ENCODE data around the gene EEF1G. TPM values are rescaled to one million over a fixed set of nuclear protein-coding genes. Genes with fewer than 3 reads are reported as not detected.

Gene EEF1G
- total and polyA plus RNA-seq, 7 donors: 1,344 to 2,108 (median 1,779) TPM

GRCh38 chr11:62543680-62544444 lies 29.8 kb downstream of the EEF1G start:
- Histone ChIP-seq H3K4me3 (peak overlapping the region; percentile 80 to 100 (median 95)), H3K27ac (peak overlapping the region; percentile 96 to 100 (median 98)), H3K27me3 (no peaks in the 10 kb centered on the region), H3K9me3 (no peaks in the 10 kb centered on the region), H3K4me1 (peaks cover 0 to 74% (median 56%) of the 10 kb centered on the region in 4 donors), H3K36me3 (no peaks in the 10 kb centered on the region)
- no peak for TF ChIP-seq POLR2A (IDR thresholded peaks at IDR 0.05)
- intact Hi-C loops (cut with DNase I): loop anchor here (2.0 kb wide), 3 partner anchors 37 to 149 kb away; no protein-coding TSS in a partner anchor
- 69 to 70% methylated on average over 22 of the region's 22 CpGs for WGBS, 2 donors
- peak; percentile 69 for DNase-seq

GRCh38 chr11:62542750-62543567 lies 30.7 kb downstream of the EEF1G start:
- Histone ChIP-seq H3K9me3 (no peaks in the 10 kb centered on the region), H3K27me3 (no peaks in the 10 kb centered on the region), H3K36me3 (no peaks in the 10 kb centered on the region), H3K27ac (peak overlapping the region; percentile 96 to 100 (median 98)), H3K4me3 (peak overlapping the region; percentile 80 to 100 (median 95)), H3K4me1 (peaks cover 0 to 74% (median 56%) of the 10 kb centered on the region in 4 donors)
- intact Hi-C loops (cut with DNase I): loop anchor here (1.0 to 2.0 kb wide), 2 partner anchors 119 to 148 kb away; no protein-coding TSS in a partner anchor
- DNase-seq: peak; percentile 94
- 12 to 15% methylated on average over 30 of the region's 30 CpGs for WGBS, 2 donors
- TF ChIP-seq POLR2A (IDR thresholded peaks at IDR 0.05): no peak
- TF ChIP-seq, protein P1, sequence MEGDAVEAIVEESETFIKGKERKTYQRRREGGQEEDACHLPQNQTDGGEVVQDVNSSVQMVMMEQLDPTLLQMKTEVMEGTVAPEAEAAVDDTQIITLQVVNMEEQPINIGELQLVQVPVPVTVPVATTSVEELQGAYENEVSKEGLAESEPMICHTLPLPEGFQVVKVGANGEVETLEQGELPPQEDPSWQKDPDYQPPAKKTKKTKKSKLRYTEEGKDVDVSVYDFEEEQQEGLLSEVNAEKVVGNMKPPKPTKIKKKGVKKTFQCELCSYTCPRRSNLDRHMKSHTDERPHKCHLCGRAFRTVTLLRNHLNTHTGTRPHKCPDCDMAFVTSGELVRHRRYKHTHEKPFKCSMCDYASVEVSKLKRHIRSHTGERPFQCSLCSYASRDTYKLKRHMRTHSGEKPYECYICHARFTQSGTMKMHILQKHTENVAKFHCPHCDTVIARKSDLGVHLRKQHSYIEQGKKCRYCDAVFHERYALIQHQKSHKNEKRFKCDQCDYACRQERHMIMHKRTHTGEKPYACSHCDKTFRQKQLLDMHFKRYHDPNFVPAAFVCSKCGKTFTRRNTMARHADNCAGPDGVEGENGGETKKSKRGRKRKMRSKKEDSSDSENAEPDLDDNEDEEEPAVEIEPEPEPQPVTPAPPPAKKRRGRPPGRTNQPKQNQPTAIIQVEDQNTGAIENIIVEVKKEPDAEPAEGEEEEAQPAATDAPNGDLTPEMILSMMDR (IDR thresholded peaks at IDR 0.05): peak; percentile 98 to 100 (median 99)
- TF ChIP-seq POLR2AphosphoS5 (IDR thresholded peaks at IDR 0.05): peak; percentile 22 to 61 (median 52)
- TF ChIP-seq EP300 (IDR thresholded peaks at IDR 0.05): no peak

DNA sequence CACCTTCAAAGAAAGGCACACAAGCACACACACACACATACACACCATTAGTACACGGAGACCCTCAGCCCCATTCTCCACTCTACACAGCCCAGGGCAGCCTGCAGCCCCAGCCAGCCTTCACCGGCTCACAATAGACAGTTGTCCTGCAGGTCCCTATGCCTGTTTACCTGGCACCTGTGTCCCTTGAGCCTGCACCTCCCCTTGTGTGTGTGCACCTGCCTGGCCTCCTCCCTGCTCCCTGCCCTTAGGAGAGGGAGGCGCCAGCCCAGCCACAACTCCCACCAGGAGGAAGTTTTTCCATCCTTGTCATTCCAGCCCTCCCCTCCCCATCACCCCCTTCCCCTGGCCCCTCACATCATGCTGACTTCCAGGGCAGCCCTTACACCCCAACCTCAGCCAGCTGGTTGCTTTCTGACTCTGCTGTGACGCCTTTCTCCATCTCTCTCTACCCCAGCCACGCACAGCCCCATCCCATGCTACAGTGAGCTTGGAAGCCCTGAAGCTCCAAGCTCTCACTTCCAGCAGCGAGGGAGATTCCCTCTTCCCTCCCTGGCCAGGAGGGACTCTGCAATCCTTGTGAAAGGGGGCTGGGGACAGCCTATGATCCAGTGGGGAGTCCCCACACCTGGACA lies 31.5 kb downstream of the EEF1G start:
- Histone ChIP-seq H3K36me3 (no peaks in the 10 kb centered on the region), H3K27ac (peak overlapping the region; percentile 96 to 100 (median 98)), H3K9me3 (no peaks in the 10 kb centered on the region), H3K27me3 (no peaks in the 10 kb centered on the region), H3K4me3 (peak overlapping the region; percentile 80 to 100 (median 95)), H3K4me1 (peaks cover 0 to 74% (median 56%) of the 10 kb centered on the region in 4 donors)
- no peak for DNase-seq
- intact Hi-C loops (cut with DNase I): loop anchor here (1.0 to 2.0 kb wide), 2 partner anchors 118 to 147 kb away; no protein-coding TSS in a partner anchor
- no peak for TF ChIP-seq POLR2A (IDR thresholded peaks at IDR 0.05)
- TF ChIP-seq, protein P1 (IDR thresholded peaks at IDR 0.05): no peak
- no peak for TF ChIP-seq POLR2AphosphoS5 (IDR thresholded peaks at IDR 0.05)
- no peak for TF ChIP-seq EP300 (IDR thresholded peaks at IDR 0.05)
- 8 to 43% methylated on average over 6 of the region's 6 CpGs for WGBS, 2 donors

DNA sequence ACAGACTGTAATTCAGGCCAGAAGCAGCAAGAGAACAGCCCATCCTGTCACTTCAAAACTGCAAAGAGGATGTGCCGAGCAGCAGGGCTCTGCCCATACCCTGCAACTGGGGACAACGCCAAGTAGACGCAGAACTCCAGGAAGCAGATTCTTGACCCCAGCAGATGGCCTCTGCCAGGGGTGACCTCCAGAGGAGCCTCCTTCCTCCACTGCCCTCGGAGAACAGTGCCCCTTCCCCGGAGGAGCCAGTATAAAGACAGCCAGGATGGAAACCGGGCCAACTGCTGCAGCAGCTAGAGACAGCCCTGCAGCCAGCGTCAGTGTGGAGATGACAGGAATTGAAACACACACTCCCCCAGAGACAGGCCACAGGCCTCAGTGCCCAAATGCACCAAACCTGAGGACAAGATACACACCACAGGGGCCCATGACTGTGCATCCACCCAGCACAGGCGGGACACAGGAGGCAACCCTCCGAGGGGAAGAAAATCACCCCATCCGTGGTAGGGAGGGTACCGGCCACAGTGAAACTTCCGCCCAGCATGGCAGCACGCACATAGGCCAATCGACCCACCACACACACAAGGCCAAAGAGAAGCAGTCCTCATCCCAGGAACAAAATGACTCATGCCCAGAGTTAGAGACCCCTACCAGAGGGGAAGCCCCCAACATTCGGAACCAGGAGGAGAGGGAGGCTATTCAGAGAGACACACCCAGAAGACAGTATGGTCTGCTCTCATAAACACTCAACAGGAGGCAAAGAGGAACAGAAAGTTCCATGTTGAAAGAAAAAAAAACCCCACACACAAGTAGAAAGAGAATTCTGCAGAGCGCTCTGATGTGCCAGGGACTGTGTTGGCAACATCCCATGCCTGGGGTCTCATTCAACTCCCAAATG lies 32.6 kb downstream of the EEF1G start:
- H3K36me3 ChIP-seq: peaks cover 0 to 4% (median 2%) of the 10 kb centered on the region in 4 donors
- H3K4me3 ChIP-seq: peak overlapping the region in 3 of 4 donors; percentile 80 to 100 (median 97)
- H3K4me1 ChIP-seq: peaks cover 0 to 84% (median 68%) of the 10 kb centered on the region in 4 donors
- TF ChIP-seq, protein P1 (IDR thresholded peaks at IDR 0.05): no peak
- TF ChIP-seq POLR2A (IDR thresholded peaks at IDR 0.05): no peak
- TF ChIP-seq POLR2AphosphoS5 (IDR thresholded peaks at IDR 0.05): peak in 2 of 4 donors; percentile 37 to 45
- no peak for TF ChIP-seq EP300 (IDR thresholded peaks at IDR 0.05)
- intact Hi-C loops (cut with DNase I): no loop called here
- WGBS, 2 donors: 37 to 39% methylated on average over 16 of the region's 16 CpGs
- no peaks in the 10 kb centered on the region for H3K27me3 ChIP-seq
- peak overlapping the region; percentile 96 to 100 (median 98) for H3K27ac ChIP-seq
- DNase-seq: peak; percentile 75
- no peaks in the 10 kb centered on the region for H3K9me3 ChIP-seq

All from sigmoid colon (tissue), 7 donors.